HS-5 (cell line): Measurements from ENCODE around the gene TMEM72.

Source experiments
- DNase-seq: peaks from one replicate; pipeline ENCODE4 v3.0.0-alpha.2; 2012; ENCODE audit warnings: low read depth

The TMEM72 gene

DNA sequence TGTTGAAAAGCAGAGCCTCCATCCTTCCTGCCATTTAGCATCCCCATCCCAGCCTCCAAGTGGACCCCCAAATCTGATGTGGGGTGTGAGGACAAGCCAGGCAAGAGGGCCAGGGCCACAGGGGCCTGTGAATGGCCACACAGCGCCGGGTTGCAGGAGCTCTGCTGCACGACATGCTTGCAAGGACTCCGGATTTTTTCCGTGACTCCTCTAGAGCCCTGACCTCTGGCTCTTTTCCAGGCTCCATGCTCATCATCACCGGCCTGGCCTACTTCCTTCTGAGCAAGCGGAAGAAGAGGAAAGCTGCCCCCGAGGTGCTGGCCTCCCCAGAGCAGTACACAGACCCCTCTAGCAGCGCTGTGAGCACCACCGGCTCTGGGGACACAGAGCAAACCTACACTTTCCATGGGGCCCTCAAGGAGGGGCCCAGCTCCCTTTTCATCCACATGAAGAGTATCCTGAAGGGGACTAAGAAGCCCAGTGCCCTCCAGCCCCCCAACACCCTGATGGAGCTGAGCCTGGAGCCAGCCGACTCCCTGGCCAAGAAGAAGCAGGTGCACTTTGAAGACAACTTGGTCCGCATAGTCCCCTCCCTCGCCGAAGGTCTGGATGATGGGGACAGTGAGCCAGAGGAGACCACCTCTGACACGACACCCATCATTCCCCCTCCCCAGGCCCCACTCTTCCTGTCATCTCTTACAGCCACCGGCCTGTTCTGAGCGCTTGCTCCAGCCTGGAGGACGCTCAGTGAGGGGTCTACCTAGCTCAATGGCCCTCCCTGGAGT lies 23.5 kb downstream of the TMEM72 start:
- no peak for DNase-seq

DNA sequence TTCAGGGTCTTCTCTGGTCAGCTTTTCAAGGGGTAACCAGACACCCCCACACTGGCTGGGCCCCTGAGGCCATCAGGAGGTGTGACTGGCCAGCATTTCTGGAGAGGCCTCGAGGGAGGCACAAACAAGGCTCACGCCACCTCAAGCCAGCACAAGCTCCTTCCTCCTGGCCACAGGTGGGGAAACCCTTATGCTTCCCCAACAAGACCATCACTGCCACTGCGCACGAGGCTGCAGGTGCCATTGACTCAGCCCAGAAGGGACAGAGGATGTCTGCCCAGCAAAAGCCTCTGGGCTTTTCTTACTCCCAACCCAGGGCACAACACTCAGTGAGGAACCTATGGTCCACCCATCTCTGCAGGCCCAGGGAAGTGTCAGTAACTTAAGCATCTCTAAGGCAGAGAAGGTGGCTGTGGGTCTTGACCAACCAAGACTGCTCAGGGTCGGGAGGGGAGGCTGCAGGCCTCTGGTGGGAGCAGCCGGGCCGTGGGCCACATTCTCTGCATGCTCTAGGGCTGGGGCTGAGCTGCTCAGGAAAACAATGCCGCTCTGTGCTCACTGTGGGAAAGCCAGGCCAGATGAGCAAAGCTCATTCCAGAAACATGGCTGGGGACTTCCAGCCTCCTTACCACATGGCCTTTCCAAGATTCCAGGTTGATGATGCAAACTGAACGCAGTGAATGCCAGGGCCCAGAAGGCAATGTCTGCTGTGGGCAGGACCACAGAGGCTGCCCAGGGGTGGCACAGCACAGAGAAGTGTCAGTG lies 24.2 kb downstream of the TMEM72 start:
- DNase-seq: peak; percentile 23

DNA sequence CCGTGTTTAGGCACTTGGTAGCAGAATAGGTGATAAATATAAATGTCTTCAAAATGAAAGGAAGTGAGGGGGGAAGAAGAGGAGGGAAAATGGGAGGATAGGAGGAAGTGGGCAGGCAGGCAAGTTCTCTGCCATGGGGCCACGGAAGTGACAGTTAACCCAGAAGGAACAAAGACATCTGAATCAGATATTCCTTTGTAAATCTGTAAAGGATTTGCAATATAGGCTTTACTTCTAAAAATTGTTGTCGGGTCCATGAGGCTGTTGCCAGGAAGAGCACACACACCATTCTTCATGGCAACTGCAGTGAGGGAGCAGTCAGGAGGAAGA lies 24.8 kb downstream of the TMEM72 start:
- DNase-seq: no peak

DNA sequence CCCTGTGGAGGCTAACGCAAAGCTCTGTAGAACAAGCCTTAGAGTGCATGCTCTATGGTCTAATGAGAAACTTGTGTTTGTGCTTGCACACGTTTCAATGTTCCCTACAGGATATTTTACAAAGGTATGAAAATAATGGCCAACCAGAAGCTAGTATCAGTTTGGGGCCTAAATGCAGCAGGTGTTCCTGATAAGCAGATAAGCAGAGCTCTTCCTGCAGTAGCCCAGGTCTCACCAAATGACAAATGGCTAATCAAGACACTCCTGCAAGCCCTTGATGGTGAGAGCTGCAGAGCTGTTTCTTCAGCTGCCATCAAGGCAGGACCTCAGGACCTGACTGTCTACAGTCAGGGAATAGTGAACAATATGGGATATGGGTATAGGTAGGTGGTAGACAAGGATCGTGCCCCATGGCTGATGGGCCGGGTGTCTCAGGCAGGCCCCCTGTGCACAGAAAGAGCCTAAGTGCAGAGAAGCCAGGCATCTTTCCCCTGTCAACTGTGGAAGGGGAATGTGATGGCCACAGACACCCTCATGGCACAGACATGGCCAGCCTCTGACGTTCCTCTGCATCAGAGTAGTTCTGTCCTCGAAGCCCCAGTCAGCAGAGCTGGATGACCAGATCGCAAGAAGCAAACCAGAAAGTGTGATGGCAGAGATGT lies 25.3 kb downstream of the TMEM72 start:
- DNase-seq: no peak

DNA sequence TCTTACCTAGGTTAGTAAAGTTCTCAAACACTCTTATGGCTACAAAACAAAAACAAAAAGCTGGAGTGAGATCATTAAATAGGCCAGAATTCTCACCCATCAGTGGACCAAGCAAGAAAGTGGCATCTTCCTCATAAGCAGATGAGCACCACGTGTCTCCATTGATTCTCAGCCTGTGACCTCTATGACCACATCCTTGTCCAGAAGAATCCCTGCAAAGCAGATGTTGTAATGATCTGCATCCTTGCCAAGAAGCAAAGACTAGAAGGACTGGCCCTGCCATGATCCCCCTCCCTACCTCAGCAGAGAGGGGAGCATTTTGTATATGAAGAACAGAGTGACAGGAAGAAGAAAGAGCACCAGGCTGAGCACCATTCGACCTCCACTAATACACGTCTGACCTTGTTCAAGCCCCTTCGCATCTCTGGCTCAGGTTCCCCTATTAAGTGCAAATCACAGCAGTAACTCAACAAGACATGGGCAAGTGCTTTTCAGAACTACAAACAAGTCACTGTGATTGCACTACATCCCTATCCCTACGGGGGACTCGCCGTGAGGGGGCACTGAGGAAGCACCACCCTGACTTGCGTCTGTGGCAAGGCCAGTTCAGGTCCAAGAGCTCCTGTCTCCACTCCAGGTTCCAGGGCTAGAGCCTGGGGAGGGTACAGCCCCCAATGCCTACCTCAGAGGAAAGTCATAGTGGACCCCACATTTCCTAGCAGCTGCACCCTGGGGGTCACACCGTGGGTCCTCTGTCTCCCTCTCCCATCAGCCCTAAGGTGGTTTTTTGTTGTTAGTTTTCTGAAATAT lies 26.3 kb downstream of the TMEM72 start:
- no peak for DNase-seq

DNA sequence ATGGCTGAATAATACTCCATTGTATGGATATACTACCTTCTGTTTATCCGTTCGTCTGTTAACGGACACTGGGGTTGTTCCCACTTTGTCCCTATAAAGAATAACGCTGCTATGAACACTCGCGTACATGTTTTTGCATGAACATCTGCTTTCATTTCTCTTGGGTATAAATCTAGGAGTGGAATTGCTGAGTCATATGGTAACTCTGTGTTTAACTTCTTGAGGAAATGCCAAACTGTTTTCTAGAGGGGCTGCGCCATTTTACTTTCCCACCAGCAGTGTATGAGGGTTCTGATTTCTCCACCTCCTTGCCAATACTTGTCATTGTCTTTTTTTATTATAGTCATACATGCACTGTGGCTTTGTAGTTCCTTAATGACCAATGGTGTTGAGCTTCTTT lies 27.8 kb downstream of the TMEM72 start:
- DNase-seq: no peak

DNA sequence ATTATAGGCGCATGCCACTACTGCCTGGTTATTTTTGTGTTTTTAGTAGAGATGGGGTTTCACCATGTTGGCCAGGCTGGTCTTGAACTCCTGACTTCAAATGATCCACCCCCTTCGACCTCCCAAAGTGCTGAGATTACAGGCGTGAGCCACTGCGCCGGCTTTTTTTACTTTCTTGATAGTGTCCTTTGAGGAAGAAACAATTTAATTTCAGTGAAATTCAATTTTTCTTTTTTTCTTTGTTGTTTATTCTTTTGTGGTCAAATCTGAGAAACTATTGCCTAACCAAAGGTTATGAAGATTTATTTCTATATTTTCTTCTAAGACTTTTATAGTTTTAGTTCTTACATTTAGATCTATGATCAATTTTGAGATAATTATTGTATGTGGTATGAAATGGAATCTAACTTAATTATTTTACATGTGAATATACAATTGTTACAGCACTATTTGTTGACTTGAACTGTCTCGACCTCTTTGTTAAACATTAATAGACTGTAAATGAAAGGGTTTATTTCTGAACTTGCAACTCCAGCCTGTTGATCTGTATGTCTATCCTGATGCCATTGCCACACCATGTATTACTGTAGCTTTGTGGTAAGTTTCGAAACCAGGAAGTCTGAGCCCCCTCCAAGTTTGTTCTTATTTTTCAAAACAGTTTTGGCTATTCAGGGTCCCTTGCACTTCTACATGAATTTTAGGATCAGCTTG lies 28.7 kb downstream of the TMEM72 start:
- DNase-seq: no peak

DNA sequence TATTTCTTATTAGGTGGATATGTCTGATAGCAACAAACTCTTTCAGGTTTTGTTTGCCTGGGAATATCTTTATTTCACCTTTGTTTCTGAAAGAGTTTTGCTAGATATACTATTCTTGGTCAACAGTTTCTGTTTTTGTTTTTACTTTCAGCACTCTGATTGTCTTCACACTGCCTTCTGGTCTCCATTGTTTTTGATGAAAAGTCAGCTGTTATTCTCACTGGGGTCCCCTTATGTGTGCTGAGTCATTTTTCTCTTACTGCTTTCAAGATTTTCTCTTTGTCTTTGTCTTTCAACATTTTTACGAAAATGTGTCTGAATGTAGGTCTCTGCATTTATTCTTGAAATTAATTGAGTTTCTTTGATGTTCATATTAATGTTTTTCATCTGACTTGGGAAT lies 33.2 kb downstream of the TMEM72 start:
- no peak for DNase-seq

DNA sequence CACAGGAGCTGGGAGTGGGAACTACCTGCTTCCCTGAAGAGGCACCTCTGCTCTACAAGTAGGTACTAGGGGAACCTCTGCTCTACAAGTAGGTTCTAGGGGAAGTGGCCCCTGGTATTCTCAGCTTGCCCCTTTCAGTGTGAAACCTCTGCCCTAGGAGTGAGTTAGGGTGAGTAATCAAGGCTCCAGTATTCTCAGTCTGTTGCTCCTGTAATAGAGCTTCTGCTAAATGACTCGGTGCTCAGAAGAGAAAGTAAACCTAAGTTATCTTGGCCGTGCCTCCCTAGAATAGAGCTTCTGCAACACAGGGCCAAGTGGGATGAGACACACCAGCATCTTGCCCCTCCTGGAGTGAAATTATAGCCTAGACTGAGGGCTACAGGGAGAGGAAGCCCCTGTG lies 35.1 kb downstream of the TMEM72 start:
- no peak for DNase-seq

DNA sequence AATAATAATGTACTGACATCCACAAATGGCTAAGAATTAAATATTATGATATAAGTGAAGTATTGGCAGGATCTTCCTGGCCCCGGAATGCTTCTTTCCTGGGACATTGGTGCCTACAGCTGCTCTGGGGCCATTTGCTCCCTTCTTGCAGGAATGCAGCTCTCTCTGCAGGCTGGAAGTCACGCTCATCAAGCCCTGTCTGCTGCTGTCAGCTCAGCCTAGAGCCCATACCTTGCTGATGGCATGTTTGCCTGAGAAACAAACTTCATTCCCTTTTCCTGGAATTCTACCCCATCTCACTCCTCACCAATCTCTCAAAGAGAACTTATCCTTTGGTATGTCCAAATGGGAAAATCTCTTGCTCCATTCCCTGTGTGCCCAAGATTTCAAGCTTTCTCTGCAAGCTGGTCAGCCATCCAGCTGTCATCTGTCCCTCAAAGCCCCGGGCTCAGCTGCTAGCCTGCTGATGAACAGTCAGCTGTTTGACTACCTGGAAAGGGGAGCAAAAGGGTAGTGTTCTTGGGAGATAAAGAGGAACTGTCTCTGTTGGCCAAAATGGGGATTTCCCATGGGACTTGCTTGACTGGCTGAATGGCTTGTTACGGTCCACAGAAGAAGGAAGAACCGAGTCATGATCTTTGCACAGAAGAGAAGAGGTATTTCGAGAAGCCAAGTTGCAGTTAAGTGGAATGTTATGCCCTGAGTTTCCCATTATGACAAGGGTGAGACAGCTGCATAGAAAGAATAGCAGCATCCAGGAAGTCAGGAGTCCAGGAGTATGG lies 36.4 kb downstream of the TMEM72 start:
- no peak for DNase-seq

DNA sequence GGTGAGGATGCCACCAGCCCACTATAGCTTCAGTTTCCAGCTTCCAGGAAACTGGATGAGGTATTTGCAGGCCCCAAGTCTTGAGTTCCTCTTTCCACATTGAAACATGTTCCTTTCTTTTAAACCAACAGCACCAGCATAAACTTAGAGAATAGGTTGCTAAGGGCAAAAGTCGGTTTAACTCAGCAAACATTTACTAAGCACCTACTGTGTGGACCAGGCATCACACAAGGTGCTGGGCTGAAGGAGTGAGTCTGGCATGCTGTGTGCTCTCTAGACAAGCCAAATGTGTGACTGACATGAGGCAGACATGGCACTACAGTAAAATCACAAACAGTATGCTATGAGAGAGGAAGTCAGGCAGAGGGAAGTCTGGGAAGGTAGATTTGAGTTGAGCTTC lies 37.5 kb downstream of the TMEM72 start:
- no peak for DNase-seq

DNA sequence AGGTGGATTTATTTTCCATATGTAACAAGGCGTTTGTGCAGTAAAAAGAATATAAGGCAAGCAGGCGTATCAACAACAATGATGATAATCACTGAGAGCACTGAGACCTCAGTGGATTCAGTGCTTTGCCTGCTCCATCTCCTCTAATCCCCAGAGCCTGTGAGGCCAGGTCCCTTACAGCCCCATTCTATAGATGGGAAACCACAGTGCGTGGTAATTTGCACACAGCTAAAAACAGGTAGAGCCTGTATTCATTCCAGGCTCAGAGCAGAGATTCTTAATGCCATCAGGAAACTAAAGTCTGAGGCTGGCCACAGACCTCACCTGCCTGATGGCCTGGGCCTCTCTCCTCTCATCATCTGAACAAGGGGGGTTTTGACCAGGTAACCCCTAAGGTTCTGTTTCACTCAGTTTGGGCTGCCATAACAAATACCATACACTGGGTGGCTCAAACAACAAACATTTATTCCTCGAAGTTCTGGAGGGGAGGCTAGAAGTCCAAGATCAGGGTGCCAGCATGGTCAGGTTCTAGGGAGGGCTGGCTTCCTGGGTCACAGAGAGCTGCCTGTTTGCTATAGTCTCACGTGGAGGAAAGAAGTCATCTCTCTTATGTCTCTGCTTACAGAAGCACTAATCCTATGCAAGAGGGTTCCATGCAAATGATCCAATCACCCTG lies 38.1 kb downstream of the TMEM72 start:
- DNase-seq: no peak

DNA sequence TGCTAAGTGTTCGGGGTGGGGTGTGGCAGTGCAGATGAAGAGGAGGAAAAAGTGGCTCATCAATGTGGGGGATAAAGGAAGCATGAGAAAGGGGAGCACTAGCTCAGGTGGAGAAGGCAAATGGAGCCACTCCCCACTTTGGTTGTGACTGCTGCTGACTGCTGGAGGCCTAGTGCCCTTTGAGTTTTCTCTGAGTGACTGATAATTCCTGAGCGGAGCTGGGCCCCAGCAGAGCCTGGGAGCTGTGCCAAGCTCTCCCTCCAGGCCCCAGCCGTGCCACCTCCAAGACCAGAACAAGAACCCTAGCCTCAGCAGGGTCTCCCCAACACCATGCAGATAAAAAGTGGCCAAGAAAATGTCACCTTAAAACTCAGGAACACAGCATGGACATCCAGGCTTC lies 38.8 kb downstream of the TMEM72 start:
- DNase-seq: no peak

DNA sequence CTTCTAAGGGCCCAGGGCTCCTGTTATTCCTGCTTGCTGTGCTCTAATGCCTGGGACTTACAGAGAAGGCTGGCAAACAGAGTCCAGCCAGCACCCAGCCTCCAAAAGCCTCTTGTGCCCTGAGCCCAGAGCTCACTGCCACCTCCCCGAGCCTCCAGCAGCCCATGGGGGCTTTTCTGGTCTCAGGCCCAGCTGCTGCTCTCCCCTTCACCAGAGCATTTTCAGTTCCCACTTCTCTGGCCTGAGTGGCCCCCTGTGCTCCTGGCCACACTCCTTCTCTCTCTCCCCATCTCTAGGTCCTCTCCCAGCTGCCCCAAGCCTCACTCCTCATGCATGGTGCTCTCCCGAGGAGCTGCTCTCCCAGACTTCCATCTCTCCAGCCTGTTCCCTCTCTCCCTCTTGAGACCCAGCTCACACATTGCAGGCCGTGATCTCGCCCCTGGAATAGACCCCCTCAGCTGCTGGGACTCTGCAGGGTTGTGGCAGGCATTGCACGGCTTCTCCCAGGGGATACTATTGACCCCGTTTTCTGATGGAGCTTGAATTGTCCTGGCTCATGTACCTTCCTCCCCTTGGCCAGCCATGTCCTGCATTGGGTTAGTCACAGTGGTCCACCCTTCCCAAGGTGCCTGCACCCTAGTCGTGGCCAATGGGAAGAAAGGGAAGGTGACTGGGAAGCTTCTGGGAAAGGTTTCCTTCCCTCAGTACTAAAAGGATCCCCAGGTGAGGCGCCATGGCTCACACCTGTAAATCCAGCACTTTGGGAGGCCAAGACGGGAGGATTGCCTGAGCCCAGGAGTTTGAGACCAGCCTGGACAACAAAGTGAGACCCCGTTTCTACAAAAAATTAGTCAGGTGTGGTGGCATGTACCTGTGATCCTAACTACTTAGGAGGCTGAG lies 39.4 kb downstream of the TMEM72 start:
- DNase-seq: no peak

DNA sequence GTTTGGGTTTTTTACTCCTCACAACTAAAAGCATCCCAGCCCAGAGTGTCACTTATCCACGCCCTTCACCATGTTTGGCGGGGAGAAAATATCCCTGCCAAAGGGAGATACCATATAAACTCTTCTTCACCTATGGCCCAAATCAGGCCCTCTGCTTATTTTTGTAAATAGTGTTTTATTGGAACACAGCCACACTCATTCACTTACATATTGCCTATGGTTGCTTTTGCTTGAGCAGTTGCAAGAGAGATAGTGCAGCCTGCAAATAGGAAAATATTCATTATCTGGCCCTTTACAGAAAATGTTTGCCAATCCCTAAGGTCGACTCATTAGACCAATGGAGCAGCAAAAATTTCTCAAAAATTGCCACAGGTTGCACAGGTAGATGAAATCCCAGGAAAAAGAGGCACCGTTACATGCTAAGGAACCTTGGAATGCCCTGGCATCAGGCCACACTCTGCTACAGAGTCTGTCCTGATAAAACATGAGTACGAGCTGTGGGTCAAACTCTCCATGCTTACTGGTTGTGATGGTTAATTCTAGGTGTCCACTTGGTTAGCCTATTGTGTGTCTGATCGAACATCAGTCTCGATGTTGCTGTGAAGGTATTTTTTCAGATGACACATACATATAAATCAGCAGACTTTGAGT lies 40.6 kb downstream of the TMEM72 start:
- DNase-seq: no peak

DNA sequence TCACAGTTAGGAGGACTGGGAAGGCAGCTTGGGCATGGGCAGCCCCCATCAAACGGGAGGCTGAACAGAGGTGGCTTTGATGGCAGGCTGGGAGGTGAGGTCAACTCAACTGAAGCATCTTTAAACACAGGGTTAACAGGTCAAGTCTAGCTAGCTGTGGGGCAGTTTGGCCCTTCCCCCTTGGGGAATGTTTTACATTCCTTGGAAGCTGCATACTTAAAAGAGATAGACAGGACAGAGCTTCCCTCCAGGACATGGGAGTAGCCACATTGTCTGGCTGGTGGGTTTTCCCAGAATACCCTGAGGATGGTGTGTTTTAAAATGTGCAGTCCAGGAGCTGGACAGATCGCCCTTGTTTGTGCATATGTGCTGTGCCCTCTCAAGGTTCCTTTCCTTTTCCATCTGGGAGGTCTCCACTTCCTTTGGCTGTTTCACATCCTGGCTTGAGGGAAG lies 41.7 kb downstream of the TMEM72 start:
- DNase-seq: no peak

DNA sequence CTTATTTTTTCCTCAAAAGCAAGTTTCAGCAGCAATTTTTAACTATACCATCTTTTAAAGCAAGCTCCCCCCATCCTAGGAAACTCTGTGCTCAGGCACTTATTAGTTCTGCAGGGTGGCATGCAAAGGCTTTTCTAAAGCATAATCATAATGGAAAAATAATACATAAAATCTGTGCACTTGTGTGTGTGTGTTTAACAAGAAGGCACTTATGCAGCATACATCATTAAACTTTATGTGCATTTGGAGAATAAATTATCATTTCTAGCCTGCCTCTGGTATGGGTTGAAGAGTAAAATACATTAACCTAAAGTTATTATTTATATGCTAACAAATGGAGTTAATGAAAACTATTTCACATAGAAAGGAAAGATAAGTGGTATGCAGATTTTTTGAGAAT lies 42.9 kb downstream of the TMEM72 start:
- DNase-seq: no peak

DNA sequence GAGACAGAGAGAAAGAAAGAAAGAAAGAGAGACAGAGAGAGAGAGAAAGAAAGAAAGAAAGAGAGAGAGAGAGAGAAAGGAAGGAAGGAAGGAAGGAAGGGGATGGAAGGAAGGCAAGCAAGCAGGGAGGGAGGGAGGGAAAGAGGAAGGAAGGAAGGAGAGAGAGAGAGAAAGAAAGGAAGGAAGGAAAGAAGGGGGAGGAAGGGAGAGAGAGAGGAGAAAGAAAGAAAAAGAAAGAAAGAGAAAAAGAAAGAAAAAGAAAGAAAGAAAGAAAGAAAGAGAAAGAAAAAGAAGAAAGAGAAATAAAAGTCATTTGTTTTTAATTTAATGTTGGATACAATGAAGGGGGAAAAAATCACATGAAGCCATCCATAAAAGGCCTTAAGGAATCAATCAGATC lies 43.8 kb downstream of the TMEM72 start:
- no peak for DNase-seq
